Measurements from ENCODE around the gene PIK3CB.

DNA sequence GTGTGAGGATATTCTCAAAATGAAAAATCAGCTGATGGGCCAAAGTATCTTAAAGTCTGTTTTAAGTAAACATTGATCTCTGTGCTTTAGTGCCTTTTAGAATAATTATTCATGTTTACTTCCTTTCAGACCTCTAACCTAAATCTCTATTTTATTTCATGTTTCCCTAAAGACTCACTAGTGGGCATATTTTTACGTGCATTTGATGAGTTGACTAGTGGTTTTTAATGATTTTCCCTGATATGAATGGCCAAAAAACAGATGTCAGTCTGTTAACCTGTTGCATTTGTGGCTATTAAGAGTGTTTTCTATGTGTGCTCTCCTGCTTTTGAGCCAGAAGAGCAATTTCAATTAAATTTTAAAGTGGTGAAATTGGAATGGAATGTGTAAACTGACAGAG is 219.3 kb downstream of the PIK3CB start:
- TF ChIP-seq, protein P1, sequence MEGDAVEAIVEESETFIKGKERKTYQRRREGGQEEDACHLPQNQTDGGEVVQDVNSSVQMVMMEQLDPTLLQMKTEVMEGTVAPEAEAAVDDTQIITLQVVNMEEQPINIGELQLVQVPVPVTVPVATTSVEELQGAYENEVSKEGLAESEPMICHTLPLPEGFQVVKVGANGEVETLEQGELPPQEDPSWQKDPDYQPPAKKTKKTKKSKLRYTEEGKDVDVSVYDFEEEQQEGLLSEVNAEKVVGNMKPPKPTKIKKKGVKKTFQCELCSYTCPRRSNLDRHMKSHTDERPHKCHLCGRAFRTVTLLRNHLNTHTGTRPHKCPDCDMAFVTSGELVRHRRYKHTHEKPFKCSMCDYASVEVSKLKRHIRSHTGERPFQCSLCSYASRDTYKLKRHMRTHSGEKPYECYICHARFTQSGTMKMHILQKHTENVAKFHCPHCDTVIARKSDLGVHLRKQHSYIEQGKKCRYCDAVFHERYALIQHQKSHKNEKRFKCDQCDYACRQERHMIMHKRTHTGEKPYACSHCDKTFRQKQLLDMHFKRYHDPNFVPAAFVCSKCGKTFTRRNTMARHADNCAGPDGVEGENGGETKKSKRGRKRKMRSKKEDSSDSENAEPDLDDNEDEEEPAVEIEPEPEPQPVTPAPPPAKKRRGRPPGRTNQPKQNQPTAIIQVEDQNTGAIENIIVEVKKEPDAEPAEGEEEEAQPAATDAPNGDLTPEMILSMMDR (IDR thresholded peaks at IDR 0.05; ENCODE audit: low read length) = no peak
- TF ChIP-seq EZH2 (optimal IDR thresholded peaks at IDR 0.05; ENCODE audit: low read depth, low read length) = no peak
- no peak for TF ChIP-seq EZH2phosphoT487 (IDR thresholded peaks at IDR 0.05; ENCODE audit: low read length)
